NCI-H146 treated with DMSO at 0.1 percent for 48 hours (cell line): ENCODE results near the gene SPATS2L.

ENCODE experiments used
- DNase-seq: peaks from one replicate; lab custom pipeline; 2025; ENCODE audit not compliant: unreplicated experiment; lab: John Stamatoyannopoulos, UW

The SPATS2L gene

DNA sequence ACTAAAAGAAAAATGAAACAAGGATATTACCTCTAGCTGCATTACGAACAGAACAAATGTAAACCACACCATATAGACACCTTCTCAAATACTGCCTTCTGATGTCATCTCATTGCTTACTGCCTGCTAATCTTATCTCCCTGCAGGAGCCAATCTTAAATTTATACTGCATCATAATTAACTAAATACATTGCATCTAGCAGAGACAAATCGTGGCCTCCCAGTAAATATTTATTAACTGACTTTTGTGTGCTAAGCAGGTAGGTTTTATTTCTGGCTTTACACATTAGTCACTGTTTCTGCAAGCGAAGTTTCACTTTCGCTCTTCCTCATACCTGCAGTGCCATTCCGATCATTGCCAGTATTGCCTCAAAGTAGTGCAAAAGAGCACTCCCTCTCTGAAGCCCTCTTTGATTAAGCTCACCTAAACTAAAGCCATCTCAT is 67.5 kb downstream of the SPATS2L start:
- no peak for DNase-seq

DNA sequence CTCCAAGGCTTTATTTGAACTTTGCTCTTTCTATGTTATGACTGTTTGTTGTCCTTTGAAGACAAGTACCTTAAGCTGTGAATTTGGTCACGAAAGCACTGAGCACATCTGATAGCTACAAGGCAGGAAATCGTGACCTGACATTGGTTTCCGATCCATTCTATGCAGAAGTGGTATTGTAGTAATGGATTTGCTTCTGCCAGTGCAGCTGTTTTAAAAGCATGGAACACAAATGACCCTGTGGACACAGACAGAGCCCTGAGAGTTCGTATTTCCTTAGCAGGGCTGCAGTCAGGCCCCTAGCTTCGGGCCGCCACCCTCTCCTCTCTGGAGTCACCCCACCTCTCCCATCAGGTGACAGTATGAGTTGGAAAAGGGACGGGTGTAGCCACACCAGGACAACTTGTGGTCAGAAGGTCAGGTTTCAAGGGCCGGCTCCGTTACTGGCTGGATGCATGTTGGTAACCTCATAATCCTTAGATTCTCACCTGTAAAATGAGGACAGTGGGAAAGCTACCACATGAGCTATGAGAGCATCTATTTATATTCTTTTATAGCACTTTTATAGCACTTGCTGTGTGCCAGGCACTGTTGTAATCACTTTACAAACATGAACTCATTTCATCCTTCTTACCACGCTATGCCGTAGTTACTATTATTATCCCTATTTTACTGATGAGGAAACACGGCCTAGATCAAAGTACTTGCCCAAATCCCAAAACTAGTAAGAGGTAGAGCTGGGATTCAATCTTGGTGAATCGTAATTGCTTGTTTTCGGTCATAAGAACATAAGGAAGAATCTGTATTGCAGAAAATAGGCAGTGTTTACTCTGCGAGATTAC is 70.2 kb downstream of the SPATS2L start:
- no peak for DNase-seq

DNA sequence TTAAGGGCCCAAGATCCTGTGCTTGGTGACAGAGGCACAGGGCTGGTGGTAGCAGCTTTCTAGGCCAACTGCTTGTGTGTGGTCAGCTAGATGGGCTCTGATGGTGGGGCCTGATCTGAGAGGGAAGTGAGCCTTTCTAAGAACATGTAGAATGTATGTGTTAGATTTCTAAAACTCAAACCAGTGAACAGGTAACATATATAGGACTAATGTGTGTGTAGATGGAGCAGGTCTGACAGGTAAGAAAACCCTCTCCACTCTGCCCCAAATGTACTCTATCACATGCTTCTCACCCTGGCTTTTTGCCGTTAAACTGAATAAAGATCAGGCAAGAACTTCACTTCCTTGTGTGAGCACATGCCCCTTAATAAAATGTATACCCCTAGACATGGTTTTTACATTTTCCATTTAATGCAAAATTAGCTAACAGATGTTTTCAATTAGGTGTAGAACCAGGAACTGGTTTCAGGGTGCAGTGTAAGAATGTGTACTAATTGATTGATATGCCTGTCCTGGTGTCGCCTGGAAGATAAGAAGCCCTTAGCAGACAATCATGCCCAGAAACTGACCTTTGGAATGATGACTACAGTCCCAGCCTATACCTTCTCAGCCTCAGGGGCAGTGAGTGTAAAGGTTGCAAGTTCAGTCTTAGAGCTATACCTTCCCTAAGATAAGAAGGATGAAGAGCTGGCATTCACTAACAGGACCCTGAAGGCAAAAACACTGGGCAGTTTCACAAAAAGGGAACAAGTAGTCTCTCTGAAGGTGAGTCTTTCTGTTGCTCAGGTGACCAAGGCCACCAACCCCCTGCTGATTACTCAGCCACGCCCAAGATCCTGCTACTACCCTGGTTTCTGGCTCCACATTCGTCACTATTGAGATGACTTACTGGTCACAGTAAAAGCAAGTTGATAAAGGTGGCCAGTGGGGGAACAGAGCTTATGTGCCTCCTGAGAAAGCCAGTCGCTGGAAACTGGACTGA is 71.2 kb downstream of the SPATS2L start:
- DNase-seq, result no peak

DNA sequence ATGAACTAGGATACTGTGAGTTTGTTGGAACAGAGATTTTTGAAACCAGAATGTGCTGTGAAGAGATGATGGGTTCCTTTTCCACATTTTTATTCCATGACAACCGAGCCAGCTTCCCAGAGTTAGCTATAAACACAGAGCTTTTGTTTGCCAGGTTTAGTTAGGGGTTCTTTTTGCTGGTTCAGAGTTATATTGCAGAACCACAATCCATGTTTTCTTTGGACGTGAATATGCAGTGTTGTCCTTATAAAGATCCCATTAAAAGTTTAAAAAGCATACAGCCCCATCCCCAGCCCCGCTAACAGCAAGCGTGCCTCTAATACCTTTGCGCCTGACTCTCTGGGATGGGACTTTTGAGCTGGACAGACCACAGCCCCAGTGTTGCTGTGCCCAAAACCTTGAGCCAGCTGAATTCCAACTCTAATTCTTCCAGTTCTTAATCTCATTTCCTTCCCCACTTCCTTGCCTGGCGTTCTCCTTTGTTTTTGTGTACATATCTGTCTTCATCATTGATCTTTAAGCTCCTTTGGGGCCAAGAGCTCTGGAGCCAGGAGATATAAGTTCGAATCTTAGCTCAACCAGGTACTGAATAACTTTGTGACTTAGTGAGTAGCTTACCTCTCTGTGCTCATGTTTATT is 72.3 kb downstream of the SPATS2L start:
- no peak for DNase-seq

DNA sequence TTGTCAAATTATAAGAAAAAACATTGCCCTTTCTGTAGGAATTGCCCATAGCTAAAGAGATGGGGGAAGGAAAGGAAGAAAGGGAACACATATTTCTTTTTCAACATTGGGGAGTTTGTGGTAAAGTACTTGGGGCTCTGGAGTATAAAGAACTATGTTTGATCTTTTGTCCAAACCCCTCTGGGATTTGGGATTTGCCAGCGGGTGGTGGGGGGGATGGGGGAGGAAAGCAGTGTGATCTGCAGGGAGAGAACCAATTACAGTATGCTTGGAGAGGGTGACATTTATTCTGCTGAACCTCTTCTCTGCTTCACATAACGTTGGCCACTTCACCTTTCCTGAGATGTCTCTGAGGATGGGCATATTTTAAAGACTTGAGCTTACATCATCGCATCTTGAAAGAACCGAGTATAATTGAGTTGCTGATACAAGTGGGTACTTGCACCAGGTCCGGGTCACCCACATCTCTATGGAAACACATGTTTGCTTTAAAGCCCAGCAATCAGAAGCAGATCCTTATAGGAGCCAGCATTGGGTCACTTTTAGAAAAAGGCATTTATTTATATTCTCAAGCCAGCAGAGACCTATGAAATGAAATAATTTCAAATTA is 73.1 kb downstream of the SPATS2L start:
- DNase-seq, result no peak

DNA sequence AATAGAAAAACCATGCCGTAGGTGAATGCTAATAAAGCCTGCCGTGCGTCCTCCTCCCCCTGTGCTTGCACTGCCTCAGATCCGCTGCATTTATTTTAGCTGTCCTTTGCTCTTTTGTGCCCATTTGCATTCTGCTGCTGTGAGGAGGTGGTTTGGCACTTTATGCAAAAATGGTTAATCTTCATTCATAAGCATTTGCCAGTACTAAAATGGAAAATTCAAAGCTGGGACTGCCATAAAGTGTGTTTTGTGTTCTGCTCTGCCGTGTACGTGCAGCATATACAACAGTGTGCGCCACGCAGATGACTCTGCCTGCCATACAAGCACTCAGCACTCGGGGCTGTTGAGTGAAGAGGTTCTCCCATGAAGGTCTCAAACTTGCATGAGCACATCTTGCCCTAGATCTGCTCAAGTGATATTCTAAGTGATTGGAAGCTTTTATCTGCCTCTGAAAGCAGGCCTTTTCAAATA is 73.6 kb downstream of the SPATS2L start:
- DNase-seq, result no peak

DNA sequence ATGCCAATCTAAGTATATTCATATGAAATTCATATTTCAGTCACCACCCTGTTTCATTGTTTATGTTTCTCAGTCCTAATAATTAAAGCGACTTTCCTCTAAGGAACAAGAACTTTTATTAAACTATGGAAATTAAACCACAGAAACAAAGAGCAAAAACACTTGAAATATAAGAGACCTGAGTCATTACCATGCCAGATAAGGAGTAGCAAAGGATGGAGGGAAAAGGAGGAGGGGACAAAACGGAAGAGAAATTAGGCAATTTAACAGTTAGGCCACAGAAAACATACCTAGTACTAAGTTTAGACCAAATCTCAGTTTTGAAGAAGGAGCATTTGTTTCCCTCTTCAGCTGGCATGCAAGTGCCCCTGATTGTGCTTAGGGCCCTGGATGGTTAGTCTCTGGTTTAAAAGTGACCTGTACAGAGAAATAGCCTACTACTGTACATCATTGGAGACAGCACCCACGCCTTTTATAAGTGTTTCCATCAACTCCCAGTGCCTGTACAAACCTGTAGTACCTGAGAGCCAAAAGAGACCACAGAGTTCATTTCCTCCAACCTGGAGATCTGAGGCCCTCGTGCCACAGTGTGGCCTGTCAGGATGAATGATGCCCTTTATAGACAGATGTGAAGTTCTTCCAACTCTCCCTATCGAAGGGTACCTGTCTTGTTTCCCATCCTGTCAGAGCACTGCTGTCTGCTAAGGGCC is 74.5 kb downstream of the SPATS2L start:
- no peak for DNase-seq

DNA sequence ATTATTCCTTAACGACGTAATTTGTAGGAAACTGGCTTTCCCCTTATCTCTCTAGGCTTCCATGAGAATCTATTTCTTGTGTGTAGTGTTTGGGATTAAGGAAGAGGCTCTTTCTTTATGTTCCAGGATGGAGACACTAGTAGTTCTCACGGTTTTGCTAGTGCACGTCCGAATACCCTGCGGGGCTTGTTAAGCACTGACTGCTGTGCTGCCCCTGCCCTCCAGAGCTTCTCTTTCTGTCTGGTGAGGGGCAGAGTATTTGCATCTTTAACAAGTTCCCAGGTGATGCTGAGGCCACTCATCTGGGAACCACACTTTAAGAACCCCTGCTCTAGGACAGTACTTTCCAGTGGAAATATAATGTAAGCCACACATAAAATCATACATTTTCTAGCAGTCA is 76.4 kb downstream of the SPATS2L start:
- DNase-seq, result no peak

DNA sequence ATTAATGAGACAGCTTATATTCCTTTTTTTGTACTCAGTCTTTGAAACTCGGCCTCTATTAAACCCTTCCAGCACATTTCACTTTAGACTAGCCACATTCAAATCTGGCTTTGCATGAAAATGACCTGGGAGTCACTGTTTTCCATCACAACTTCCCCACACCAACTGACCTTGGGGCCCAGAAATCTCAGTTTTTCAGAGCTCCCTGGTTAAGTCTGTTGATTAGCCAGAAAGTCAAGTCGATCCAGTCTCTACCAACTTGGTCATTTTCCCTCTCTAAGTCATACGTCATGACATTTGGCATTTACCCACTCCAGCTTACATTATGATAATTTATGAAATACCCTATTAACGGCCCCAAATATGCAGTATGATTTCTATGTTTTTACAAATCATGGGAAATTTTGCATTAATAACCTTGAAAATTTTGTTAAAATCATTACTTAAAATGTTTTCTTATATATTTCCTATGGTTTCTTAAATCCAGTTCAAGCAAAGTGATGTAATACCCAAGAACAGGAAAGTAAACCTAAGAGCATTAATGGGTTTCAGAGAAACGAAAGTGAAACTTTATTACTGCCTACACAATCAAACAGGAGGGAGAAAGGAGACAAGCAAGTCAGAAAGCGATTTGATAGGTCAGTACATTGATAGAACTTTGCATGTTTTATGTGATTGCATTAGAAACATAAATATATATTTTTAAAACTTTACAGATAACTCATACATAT is 77.1 kb downstream of the SPATS2L start:
- no peak for DNase-seq

DNA sequence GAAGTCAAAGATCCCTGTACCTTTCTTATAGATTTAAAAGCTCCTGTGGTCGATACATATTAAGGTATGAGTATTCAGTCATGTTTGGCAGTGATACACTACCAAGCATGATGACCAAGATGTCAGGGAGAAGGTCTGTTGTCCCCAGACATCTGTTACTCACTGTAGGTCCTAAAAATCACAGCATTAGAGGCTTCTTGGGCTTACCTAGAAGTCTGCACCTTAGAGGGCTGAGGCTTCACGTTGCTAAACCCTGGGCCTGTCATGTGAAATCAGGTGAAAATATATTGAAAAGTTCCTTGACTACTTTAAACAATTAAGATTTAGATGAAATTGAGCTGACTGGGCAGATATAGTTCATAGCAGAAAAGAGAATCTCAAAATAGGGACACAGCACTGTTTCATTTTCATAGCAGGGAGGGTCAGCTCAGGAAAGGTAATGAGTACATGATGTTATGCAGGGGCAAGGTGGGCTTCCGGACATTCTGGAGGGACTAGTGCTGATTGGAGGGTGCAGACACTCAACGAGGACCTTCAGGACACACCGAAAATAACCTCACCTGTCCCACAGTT is 78.7 kb downstream of the SPATS2L start:
- DNase-seq, result no peak

DNA sequence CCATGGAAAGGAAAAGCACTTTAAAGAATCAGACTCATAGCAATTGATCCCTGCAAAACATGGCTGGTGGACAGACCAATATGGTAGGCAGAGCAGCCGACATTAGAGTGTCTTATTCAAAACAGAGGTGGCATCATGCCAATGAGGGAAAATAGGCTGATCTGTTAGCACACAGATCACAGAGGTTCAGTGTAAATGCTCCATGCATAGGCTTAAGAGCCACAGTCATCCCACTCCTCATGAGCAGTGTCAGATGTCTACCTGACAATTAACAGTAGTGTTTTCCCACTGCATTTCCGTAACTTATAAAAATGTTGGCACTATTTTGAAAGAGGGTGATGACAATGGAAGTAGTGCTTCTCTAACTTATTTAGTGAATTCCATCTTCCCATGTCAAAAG is 86.7 kb downstream of the SPATS2L start:
- no peak for DNase-seq

DNA sequence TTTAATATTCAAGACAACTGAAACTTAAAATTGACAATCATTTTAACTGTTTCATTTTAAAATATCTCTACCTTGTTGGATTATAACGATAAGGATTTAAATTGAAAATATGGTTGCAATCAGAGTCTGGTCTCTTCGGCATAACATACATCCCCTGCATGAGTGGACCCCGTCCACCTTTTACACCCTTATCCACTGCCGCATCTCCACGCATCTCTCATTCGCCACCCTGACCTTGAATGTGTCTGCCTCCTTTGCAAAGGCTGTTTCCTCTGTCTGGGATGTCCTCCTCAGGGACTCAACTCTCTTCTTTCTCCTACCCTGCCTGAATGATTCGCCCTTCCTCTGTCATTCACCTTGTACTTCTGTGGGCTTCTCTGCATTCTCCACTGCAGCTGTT is 87.6 kb downstream of the SPATS2L start:
- DNase-seq, result no peak

DNA sequence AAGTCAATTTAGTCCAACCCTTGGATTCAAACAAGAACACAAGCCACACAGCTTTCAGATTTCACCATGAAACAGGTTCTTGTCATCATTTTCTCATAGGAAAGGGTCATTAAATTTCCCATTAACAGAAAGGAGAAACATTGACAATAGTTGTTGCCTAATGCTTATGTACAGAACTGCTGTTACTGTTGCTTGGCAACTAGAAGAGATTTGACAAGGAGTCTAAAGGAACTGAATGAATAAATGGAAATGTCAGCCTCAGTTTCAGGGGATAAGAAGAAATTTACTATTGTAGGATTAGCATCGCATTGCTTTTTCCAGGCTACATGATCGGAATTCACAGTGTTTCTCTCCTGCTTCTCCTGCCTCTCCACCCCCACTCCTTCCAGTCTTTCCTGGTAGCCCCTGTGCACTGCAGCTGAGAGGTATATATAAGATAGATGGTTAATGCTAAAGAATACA is 90.3 kb downstream of the SPATS2L start:
- DNase-seq, result no peak

DNA sequence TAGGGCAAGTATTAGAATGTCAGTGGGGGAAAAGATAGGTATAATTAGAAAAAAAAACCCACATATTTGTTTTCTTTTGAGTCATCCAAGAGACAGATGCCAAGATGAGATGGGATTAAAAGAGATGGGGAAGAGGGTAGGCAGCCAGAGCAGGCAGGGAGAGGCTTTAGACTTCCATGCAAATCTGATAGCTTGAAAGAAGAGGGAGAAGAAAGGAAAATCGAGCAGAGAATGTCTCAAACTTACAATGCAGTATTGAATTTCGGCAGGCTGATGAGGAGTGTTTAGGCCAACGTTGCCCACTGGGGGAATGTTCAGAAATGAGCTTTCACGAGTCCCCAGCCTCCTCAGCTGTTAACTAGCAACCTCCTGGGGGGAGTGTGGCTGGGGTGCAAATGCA is 91.3 kb downstream of the SPATS2L start:
- no peak for DNase-seq

DNA sequence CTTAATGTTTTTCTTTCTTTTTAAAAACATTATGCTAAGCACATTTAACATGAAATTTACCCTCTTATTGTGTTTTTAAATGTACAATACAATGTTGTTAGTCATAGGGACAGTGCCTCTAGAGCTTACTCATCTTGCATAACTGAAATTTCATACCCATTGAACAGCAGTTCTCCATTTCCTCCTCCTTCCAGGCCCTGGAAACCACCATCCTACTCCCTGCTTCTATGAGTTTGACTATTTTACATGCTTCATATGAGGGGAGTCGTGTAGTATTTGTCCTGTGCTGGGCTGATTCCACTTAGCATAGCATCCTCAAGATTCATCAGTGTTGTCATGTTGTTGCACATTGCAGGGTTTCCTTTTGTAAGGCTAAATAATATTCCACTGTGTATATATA is 92.6 kb downstream of the SPATS2L start:
- DNase-seq, result no peak

DNA sequence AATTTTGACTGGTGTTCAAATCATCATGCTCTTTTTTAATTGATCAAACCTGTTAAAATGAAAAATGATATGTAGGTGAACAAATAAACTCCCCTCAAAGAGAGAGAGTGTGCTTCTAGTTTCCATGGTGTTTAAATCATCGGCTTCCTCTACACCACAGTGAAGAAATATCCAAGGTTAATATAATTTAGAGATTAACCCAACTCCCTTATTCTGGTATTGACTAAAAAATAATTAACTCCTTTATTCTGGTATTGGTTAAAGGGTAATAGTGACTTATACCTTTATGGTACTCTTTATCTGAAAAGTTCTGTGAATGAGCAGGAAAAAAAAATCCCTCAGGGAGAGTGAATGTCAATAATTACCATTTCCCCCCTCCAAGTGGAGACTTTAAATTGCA is 93.1 kb downstream of the SPATS2L start:
- DNase-seq, result no peak

DNA sequence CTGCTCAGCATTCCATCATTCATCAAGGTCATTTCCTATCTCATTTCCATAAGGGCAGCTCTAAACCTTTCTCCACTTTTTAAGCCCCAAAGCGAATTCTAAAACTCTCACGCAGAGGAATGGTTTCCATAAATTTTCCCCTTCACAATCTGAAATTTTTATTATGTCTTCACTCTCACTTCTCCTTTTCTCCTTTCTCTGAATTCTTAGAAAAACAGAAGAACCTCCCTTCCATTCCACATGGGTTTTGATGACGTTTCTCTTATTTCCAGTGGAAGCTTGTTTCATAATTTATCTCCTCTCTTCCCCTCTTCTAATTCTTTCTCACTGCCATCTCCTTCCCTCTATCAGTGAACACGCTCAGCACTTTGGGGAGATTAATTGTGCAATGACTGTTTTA is 97.3 kb downstream of the SPATS2L start:
- no peak for DNase-seq

DNA sequence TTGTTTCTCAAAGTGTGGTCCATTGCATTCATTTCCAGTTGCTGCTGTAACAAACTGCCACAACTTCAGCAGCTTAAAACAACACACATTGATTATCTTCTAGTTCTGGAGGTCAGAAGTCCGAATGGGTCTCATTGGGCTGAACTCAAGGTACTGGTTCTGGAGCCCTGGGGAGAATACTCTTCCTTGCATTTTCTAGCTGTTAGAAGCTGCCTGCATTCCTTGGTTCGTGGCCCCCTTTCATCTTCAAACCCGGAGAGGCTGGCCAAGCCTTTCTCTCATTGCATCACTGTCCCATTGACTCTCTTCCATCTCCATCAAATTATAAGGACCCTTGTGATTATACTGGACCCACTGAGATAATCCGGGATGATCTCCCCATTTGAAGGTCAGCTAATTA is 98.1 kb downstream of the SPATS2L start:
- no peak for DNase-seq

DNA sequence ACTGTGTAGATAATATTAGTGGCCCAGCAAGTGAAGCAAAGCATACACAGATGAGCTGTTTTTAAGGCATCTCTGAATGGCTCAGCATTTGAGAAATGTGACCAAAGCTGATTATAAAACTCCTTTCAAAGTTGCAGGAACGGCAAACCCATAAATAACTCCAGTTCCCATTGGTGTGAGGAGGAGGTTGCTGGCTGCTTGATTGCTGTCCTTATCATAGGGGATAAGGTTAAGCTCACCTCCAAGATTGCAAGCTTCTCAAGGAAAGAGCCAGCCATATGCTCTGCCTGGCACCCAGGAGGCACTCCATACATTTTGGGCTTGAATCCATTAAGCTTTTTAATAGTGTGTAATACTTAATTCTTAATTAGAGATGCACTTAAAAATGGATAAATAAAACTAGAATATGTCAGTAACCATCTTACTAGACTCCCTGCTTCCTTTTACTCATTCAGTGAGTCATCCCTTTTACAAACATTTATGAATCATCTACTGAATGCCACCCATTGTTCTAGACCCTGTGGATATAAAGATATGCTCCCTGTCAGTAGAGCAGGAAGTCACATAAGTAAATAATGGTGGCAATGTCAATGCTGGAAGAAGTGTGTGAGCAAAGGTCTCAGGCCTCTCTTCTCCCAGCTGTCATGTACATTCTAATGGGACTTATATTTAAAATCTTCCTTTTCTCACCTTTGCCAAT is 99.3 kb downstream of the SPATS2L start:
- peak; percentile 78 for DNase-seq
